Keratinocyte (primary cell): ENCODE measurements around the gene FCER2. TPM values are rescaled to one million over a fixed set of nuclear protein-coding genes. Genes with fewer than 3 reads are reported as not detected.

ENCODE experiments used
- DNase-seq: peaks from one replicate; pipeline ENCODE4 v3.0.0-alpha.2; 2011; ENCODE audit warnings: low read depth, missing footprints, low spot score
- FAIRE-seq: peaks from 2 replicates; lab custom pipeline; 2011; peaks lifted over from hg19 to GRCh38; lab: Jason Lieb, UNC
- H2AFZ ChIP-seq: 2 replicates; pipeline ENCODE4 v1.6.0; 2012; ENCODE audit warnings: low read length, control low read depth, inconsistent platforms; ENCODE audit not compliant: control insufficient read depth
- H3K27ac ChIP-seq: 2 replicates; pipeline ENCODE4 v1.5.1; 2011; ENCODE audit warnings: low read length; ENCODE audit not compliant: control insufficient read depth, insufficient read depth
- H3K27me3 ChIP-seq: 3 replicates; pipeline ENCODE4 v1.6.0; 2011; ENCODE audit warnings: low read length; ENCODE audit not compliant: control insufficient read depth, insufficient read depth; ENCODE audit errors: extremely low read depth
- H3K36me3 ChIP-seq, 2 experiments: 2 replicates in 1 of 2; 3 replicates in 1 of 2; pipeline ENCODE4 v1.5.1; 2011; ENCODE audit warnings: low read length in 2 of 2, mild to moderate bottlenecking in 1 of 2; ENCODE audit not compliant: control insufficient read depth in 2 of 2, insufficient read depth in 2 of 2; ENCODE audit errors: extremely low read depth in 1 of 2
- H3K4me1 ChIP-seq: 3 replicates; pipeline ENCODE4 v1.5.1; 2011; ENCODE audit warnings: low read length; ENCODE audit not compliant: control insufficient read depth, insufficient read depth; ENCODE audit errors: extremely low read depth
- H3K4me2 ChIP-seq: 3 replicates; pipeline ENCODE4 v1.6.0; 2011; ENCODE audit warnings: low read depth, low read length; ENCODE audit not compliant: control insufficient read depth, insufficient read depth; ENCODE audit errors: extremely low read depth
- H3K4me3 ChIP-seq, 3 experiments: fragments of 200-600 bp in 1 of 3; sonication (generic) in 1 of 3; 2 replicates in 2 of 3; 3 replicates in 1 of 3; pipeline ENCODE4 v1.5.1; 2011 to 2016; ENCODE audit warnings: low read length in 3 of 3, mild to moderate bottlenecking in 3 of 3, control low read depth in 2 of 3, inconsistent platforms in 1 of 3, low read depth in 1 of 3, mixed read lengths in 1 of 3, mixed run types in 1 of 3, moderate library complexity in 1 of 3; ENCODE audit not compliant: control insufficient read depth in 2 of 3, insufficient read depth in 2 of 3; ENCODE audit errors: extremely low read depth in 1 of 3
- H3K79me2 ChIP-seq: 2 replicates; pipeline ENCODE4 v1.6.0; 2012; ENCODE audit warnings: low read length; ENCODE audit not compliant: control insufficient read depth, insufficient read depth
- H3K9ac ChIP-seq: 3 replicates; pipeline ENCODE4 v1.6.0; 2011; ENCODE audit warnings: low read length; ENCODE audit not compliant: control insufficient read depth, insufficient read depth; ENCODE audit errors: extremely low read depth
- H3K9me1 ChIP-seq: 3 replicates; pipeline ENCODE4 v1.6.0; 2011; ENCODE audit warnings: low read length; ENCODE audit not compliant: control insufficient read depth, insufficient read depth; ENCODE audit errors: extremely low read depth
- H3K9me3 ChIP-seq: 2 replicates; pipeline ENCODE4 v1.5.1; 2012; ENCODE audit warnings: low read depth, low read length; ENCODE audit not compliant: control insufficient read depth
- H4K20me1 ChIP-seq: 3 replicates; pipeline ENCODE4 v1.6.0; 2011; ENCODE audit warnings: low read length; ENCODE audit not compliant: control insufficient read depth, insufficient read depth; ENCODE audit errors: extremely low read depth
- EZH2 ChIP-seq: IDR thresholded peaks from one replicate; pipeline ENCODE4 v1.6.1; 2012; ENCODE audit warnings: inconsistent platforms, mild to moderate bottlenecking, low read length, moderate library complexity
- dilution Hi-C: fragments of 300-500 bp; cut with MboI; formaldehyde crosslinking; loops from one replicate; pipeline ENCODE4 v1.7.0; 2020; ENCODE audit warnings: low sequenced_read_pairs; ENCODE audit not compliant: extremely low pct_ligation_motif_present
- polyA plus RNA-seq, 5 experiments: library from polyadenylated mRNA; depleted of rRNA in 3 of 5; stranded (reverse) in 3 of 5; stranded (forward) in 1 of 5; unstranded in 1 of 5; fragments of >200 nt; gene quantifications; 1 replicate in 1 of 5; 2 replicates in 3 of 5; 3 replicates in 1 of 5; pipeline versions ENCODE4 v1.2.1 to v1.2.3, GENCODE V29; 2011 to 2012; ENCODE audit warnings: missing spikeins in 2 of 5, low read depth in 1 of 5, low replicate concordance in 1 of 5
- TF ChIP-seq, protein P1 (sequence below), 3 experiments: IDR thresholded peaks in 1 of 3; conservative IDR thresholded peaks in 1 of 3; optimal IDR thresholded peaks in 1 of 3; 2 replicates in 2 of 3; 3 replicates in 1 of 3; pipeline versions ENCODE3 to v1.5.1; 2011; ENCODE audit warnings: low read length in 3 of 3, mild to moderate bottlenecking in 3 of 3, moderate library complexity in 2 of 3, control low read depth in 1 of 3, inconsistent platforms in 1 of 3; ENCODE audit not compliant: insufficient read depth in 2 of 3; ENCODE audit errors: extremely low read depth in 1 of 3

Gene FCER2
- polyA plus RNA-seq, 1 donor (not counting 4 experiments of a cell fraction or from before 2014, with no cell fraction given) = not detected

DNA sequence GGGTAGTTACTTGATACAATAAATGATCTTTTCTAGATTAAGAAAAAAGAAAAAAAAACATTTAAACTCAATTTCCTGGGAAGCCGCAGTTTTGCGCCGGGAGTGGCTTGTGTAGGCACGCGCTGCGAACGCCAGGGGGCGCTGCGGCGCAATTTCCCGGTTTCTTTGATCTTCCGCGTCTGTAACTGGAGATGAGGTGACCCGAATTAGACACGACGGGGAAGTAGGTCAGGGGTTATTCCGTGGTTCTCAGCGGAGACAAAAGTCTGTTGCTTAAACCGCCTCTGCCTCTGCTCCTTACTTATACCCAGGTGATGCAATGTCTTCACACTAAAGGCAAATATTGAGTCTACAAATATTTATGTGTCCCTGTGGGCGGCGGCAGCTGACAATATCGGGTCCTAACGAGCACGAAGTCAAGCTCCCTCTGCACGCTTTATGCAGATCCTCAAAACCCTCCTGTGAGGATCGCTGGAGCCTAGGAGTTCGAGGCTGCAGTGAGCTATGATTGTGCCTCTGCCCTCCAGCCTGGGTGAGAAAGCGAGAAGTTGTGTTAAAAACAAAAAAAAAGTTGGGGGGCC is 49.8 kb downstream of the FCER2 start:
- peak overlapping the region in 1 of 3 experiments; percentile 42 for H3K4me3 ChIP-seq

DNA sequence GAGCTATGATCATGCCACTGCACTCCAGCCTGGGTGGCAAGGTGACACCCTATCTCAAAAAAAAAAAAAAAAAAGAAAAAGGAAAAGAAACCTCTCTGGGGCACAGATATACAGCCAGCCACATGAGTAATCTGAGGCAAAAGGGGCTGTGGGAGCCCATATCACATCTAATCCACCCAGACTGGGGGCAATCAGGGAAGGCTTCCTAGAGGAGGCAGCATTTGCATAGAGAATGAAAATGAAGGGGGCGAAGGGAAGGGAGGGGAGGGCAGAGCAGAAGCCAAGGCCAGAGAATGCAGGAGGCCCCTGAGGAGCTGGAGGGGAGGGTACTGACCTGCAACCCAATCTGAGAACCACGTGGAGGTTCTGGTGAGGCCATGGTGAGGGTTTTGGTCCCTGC is 51.8 kb downstream of the FCER2 start:
- FAIRE-seq (no peak), DNase-seq (no peak)
- peaks cover 4 to 7% of the 10 kb centered on the region in 2 experiments for H3K36me3 ChIP-seq
- H3K9ac ChIP-seq = no peak overlapping the region
- H3K9me3 ChIP-seq = no peaks in the 10 kb centered on the region
- no peaks in the 10 kb centered on the region for H3K27me3 ChIP-seq
- H4K20me1 ChIP-seq = no peaks in the 10 kb centered on the region
- H3K4me1 ChIP-seq = peaks cover 4% of the 10 kb centered on the region
- TF ChIP-seq, protein P1, sequence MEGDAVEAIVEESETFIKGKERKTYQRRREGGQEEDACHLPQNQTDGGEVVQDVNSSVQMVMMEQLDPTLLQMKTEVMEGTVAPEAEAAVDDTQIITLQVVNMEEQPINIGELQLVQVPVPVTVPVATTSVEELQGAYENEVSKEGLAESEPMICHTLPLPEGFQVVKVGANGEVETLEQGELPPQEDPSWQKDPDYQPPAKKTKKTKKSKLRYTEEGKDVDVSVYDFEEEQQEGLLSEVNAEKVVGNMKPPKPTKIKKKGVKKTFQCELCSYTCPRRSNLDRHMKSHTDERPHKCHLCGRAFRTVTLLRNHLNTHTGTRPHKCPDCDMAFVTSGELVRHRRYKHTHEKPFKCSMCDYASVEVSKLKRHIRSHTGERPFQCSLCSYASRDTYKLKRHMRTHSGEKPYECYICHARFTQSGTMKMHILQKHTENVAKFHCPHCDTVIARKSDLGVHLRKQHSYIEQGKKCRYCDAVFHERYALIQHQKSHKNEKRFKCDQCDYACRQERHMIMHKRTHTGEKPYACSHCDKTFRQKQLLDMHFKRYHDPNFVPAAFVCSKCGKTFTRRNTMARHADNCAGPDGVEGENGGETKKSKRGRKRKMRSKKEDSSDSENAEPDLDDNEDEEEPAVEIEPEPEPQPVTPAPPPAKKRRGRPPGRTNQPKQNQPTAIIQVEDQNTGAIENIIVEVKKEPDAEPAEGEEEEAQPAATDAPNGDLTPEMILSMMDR (optimal IDR thresholded peaks at IDR 0.05 in 1 of 3, IDR thresholded peaks at IDR 0.05 in 1 of 3, conservative IDR thresholded peaks at IDR 0.05 in 1 of 3; ENCODE audit: extremely low read depth in 1 of 3, insufficient read depth in 2 of 3, low read length in 3 of 3) = no peak
- TF ChIP-seq EZH2 = no peak
- no peak overlapping the region for H3K4me2 ChIP-seq
- peaks cover 2% of the 10 kb centered on the region for H3K9me1 ChIP-seq
- H3K79me2 ChIP-seq = no peaks in the 10 kb centered on the region
- dilution Hi-C loops = no loop called here
- no peak overlapping the region for H2AFZ ChIP-seq
- H3K4me3 ChIP-seq = no peak overlapping the region
- H3K27ac ChIP-seq = no peak overlapping the region

More for the DNA sequence above, 49.8 kb downstream of the FCER2 start:
- TF ChIP-seq EZH2 = no peak
- TF ChIP-seq, protein P1 (optimal IDR thresholded peaks at IDR 0.05 in 1 of 3, IDR thresholded peaks at IDR 0.05 in 1 of 3, conservative IDR thresholded peaks at IDR 0.05 in 1 of 3; ENCODE audit: extremely low read depth in 1 of 3, insufficient read depth in 2 of 3, low read length in 3 of 3) = peak; percentile 78 to 95 (median 87)
- no peak overlapping the region for H3K27ac ChIP-seq
- H2AFZ ChIP-seq = peak overlapping the region; percentile 67
- FAIRE-seq = peak; percentile 64
- H3K4me2 ChIP-seq = peak overlapping the region; percentile 87
- H3K79me2 ChIP-seq = no peaks in the 10 kb centered on the region
- H3K9me3 ChIP-seq = no peaks in the 10 kb centered on the region
- no peak for DNase-seq
- H3K27me3 ChIP-seq = no peaks in the 10 kb centered on the region
- H3K9ac ChIP-seq = no peak overlapping the region
- peaks cover 3 to 4% of the 10 kb centered on the region in 2 experiments for H3K36me3 ChIP-seq
- peaks cover 2% of the 10 kb centered on the region for H3K9me1 ChIP-seq
- H3K4me1 ChIP-seq = peaks cover 4% of the 10 kb centered on the region
- dilution Hi-C loops = no loop called here
- H4K20me1 ChIP-seq = no peaks in the 10 kb centered on the region
